ENCODE measurements around the gene BBLN.

The BBLN gene

DNA sequence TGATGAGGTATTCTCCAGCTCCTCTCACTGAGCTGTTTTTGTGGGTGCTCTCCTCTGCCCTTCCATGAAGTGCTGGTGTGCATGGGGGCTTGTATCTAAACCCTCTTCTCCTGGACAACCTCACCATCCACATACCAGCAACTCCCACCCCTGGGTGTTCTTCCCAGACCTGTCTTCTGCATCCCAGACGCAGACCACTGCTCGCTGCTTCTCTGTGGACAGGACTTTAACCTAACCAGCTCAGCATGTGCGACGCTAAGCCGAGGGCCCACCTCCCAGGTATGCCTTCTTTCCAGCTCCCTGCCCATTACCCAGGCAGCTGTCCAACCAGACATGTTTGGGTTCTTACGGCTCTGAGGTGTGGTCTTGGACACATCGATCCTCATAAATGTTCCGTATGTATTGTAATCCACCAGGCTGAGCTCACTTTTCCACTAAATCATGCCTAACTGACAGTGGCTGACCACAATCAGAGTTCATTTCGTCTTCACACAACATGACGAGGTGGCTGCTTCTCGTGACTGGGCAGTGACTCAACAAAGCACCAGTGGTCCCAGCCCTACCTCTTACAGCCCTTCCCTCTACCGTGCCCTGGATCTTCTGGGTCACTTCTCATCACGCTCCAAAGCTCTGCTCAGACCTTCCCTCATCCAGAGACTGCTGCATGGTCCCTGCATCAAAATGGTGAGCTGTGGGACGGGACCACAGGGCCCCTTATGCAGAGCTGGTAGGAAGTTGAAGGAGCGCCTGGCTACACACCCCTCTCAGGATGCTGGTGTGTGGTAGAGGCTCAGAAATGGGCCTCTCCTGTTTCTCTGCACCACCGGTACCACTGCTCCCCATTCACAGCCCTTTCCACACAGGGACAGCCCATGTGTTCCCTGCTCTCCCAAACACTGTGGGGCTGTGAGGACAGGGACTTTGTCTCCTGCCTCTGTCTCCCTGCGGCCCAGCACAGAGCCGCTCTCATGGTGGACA, 23.0 kb upstream of the BBLN start:
- TF ChIP-seq GATA3 (IDR thresholded peaks at IDR 0.05; ENCODE audit: low read depth, low read length), result no peak
- TF ChIP-seq GATA2 (IDR thresholded peaks at IDR 0.05; ENCODE audit: low read depth, low read length), result no peak

DNA sequence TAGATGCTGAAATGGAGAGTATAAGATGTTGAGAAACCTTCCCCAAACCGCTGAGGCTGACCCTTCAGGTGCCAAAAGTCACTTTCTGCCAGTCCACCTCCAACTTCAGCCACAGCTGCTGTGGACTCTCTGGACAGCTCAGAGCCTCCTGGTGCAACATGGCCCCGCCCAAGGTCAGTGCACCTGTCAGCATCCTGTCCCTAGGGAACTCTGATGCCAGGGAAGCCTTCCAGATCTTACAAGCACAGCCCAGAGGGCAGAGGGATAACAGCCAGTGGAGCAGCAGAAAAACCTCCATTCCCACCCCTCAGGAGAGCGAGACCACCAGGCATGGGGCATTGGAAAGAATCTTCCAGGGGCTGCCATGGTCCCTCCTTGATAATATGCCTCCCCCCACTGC, 22.1 kb upstream of the BBLN start:
- no peak for TF ChIP-seq GATA3 (IDR thresholded peaks at IDR 0.05; ENCODE audit: low read depth, low read length)
- no peak for TF ChIP-seq GATA2 (IDR thresholded peaks at IDR 0.05; ENCODE audit: low read depth, low read length)

DNA sequence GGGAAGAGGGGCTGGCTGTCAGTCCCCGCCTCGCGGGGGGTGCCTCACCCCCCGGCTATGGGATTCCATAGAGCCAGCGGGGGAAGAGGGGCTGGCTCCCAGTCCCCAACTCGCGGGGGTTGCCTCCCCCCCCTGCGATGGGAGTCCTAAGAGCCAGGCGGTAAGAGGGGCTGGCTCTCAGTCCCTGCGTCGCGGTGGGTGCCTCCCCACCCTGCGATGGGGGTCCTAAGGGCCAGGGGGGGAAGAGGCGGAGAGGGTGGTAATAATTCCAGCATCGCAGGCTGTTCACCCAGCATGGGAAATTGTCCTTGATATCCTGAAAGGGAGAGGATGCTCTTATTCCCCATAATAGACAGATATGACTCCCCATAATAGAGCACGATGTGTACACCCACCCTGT, 20.4 kb upstream of the BBLN start:
- TF ChIP-seq GATA3 (IDR thresholded peaks at IDR 0.05; ENCODE audit: low read depth, low read length) (no peak), GATA2 (IDR thresholded peaks at IDR 0.05; ENCODE audit: low read depth, low read length) (no peak)

DNA sequence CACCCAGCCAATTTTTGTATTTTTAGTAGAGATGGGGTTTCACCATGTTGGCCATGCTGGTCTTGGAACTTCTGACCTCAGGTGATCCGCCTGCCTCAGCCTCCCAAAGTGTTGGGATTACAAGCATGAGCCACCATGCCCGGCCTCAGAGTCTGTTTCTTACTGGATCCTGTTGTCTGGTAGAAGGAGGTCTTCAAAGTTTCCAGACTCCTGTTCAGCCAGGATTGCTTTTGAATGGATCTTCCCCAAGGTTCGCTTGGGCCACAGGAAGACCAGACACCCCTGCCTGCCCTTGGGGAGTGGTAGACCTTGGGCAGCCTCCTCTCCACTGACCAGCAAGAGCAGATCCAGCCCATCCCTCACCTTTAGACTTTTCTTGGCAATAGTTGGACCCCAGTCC, 18.5 kb upstream of the BBLN start:
- TF ChIP-seq GATA2 (IDR thresholded peaks at IDR 0.05; ENCODE audit: low read depth, low read length) (no peak), GATA3 (IDR thresholded peaks at IDR 0.05; ENCODE audit: low read depth, low read length) (no peak)

DNA sequence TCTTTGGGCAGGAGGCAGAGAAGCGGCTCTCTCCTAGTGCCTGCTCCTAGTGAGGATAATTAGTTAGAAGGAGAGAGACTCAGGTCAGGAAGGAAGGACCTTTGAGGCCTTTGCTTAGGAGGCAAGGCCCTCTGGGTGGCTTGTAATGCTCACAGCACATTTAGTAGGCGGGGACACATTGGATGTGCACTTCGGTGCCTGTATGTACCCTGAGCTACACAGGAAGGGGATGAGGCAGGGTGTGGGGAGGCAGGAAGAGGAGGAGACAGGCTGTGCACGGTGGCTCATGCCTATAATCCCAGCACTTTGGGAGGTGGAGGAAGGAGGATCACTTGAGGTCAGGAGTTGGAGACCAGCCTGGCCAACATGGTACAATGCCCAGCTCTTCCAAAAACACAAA, 18.0 kb upstream of the BBLN start:
- TF ChIP-seq GATA2 (IDR thresholded peaks at IDR 0.05; ENCODE audit: low read depth, low read length), result no peak
- no peak for TF ChIP-seq GATA3 (IDR thresholded peaks at IDR 0.05; ENCODE audit: low read depth, low read length)

DNA sequence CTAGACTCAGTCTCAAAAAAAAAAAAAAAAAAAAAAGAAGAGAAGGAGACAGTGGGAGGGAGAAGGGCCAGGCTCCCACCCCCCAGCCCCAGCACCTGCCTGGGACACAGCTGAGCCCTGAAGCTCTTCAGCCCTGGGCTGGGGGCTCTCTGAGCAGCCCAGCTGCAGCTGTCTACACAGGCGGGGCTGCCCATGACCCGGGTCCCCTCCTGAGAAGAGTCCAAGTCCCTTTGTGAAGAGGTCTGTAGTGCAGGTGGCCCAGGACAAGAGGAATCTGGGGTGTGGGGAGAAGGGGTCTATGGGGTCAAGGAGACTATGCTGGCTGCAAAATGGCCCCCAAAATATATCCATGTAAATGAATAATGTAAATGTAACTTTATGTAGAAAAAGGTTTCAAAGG, 17.5 kb upstream of the BBLN start:
- TF ChIP-seq GATA2 (IDR thresholded peaks at IDR 0.05; ENCODE audit: low read depth, low read length) (no peak), GATA3 (IDR thresholded peaks at IDR 0.05; ENCODE audit: low read depth, low read length) (no peak)

DNA sequence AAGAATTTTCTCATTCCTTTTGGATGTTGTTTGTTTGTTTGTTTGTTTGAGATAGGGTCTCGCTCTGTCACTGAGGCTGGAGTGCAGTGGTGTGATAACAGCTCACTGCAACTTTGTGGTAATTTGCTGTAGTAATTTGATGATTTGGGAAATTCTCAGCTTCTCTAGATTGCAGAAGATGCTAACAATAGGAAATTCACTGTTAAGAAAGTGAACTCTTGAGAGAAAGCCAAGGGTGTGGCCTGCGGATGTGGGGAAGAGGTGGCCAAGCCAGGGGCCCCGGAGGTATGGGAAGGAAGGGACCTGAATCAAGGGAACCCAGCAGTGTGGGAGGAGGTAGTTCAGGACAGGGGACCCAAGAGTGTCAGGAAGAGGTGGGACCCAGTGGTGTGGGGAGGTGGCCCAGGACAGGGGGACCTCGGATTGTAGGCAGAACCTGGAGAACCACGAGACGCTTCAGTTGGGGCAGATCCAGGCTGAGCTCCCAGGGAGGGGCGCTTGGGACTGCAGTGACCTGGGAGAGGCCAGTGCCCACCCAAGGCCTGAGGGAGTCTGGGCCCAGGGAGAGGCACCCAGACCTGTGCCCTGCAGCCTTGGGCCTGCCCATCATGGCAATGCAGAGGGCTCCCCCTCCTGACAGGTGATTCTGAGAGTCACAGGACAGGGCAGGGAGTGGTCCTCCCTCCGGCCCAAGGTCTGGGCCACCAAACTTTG, 16.4 kb upstream of the BBLN start:
- no peak for TF ChIP-seq GATA2 (IDR thresholded peaks at IDR 0.05; ENCODE audit: low read depth, low read length)
- TF ChIP-seq GATA3 (IDR thresholded peaks at IDR 0.05; ENCODE audit: low read depth, low read length), result no peak

DNA sequence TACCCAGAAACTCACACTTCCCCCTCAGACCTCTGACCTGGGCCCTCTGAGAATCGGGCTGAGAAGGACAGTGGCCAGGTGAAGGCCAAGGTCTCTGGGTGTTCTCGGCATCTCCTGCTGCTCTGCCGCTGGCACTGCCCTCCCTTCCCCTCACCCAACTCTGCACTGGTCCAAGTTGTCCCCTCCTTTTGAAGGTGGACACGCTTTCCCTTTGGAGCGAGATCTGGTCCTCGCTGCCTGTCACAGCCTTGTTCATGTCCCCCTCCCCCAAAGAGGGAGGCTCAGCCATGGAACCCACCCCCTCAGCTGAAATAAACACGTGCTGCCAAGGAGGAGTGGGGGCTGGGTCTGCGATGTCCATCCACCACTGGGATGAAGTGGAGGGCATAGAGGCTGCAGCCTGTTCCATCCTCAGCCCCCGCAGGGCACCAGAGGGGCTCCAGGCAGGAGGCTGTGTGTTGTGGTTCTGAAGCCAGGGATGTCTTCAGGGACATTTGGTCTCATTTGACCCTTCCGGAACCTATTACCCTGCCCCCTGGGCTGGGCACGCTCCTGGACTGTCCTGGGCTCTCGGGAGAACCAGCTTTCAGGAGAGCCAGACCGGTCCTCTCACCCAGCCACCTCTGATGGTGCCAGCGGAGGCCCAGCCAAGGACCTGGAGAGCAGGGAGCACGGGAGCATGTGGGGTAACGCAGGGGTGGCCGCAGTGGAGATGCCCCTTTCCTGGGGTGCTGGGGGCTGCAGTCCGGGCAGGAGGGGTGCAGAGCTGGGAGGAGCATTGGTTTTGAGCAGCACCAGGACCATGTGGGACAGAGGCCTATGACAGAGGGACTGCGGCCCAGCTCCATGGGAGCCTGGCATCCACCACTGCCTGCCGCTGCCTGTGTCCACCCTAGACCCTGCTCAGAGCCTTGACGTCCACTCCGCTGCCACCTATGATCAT, 15.6 kb upstream of the BBLN start:
- TF ChIP-seq GATA2 (IDR thresholded peaks at IDR 0.05; ENCODE audit: low read depth, low read length) (no peak), GATA3 (IDR thresholded peaks at IDR 0.05; ENCODE audit: low read depth, low read length) (no peak)

DNA sequence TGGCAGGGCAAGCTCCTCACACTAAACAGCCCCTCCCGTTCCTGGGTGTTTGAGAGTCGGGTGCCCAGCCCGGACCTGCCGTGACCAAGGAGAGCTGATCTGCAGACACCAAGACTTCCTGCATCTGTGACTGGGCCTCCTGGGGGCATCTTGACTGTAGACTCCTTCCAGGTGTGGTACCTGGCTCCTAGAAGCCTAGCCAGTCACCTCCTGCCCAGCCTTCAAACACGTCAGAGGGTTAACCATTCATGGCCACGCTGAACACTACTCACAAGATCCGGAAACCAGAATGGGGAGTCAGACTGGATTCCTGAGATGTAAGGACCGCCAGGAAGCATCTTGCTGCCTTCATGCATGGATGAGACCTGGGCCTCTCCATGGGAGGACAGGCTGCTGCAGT, 14.5 kb upstream of the BBLN start:
- TF ChIP-seq GATA3 (IDR thresholded peaks at IDR 0.05; ENCODE audit: low read depth, low read length) (no peak), GATA2 (IDR thresholded peaks at IDR 0.05; ENCODE audit: low read depth, low read length) (no peak)

DNA sequence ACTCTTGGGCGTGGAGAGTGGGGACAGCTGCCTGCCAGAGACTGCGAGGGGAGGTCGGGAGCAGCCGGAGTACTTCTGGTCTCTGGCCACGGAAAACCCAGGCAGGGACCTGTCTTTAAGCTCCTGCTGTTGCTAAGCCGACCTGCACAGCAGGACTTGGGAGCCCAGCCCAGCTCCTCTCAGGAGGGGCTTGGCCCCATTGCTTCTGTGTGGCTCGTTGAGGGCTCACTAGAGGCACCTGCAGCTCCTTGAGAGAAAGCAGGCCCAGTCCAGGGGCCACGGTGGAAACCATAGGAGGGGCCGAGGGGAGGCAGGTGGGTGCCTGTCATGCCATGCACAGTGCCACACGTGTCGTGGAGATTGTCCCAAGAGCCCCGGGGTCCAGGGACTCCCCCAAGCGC, 14.1 kb upstream of the BBLN start:
- no peak for TF ChIP-seq GATA3 (IDR thresholded peaks at IDR 0.05; ENCODE audit: low read depth, low read length)
- TF ChIP-seq GATA2 (IDR thresholded peaks at IDR 0.05; ENCODE audit: low read depth, low read length), result no peak

DNA sequence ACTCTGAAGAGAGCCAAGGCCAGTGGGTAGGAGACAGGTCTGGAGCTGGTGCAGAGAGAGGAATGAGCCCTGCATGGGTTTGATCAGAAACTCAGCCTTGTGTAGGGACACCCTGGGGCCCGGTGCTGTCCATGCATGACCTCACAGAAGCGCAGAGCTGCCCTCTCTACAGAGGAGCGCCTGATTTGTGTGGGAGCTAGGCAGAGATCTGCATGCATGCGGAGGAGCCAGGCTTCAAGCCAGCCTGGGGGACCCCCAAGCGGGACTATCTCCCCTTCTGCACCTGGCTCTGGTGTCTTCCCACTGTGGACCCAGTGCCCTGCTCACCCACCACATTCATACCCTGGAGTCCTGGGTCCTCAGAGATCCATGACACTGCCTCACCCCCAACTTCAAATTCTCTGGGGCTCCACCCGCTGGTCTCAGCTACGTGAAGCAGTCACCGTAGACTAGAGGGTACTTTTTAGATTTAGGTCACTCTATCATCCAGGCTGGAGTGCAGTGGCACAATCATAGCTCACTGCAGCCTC, 13.4 kb upstream of the BBLN start:
- TF ChIP-seq GATA3 (IDR thresholded peaks at IDR 0.05; ENCODE audit: low read depth, low read length) (no peak), GATA2 (IDR thresholded peaks at IDR 0.05; ENCODE audit: low read depth, low read length) (no peak)

DNA sequence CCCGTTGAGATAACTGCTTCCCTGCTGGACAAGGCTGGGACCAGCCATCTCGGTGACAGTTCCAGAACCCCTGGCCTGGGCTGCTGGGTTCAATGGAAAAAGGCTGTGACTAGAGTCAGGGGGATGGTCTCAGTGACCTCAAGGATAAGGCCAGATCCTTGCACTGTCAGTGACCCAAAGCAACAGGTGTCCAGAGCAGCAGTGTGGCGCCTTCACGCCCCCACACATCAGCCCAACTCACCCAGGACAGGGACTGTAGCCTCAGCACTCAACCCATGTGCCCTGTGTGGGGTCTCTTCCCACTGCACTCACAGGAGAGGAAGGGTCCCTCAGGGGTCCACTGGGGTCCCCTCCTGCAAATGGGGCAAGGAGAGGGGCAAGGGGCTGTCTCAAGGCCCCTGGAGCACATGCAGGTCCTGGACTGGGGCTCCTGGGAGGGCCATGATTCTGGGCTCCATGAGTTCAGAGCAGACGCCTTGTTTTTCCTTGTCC, 11.5 kb upstream of the BBLN start:
- TF ChIP-seq GATA3 (IDR thresholded peaks at IDR 0.05; ENCODE audit: low read depth, low read length) (no peak), GATA2 (IDR thresholded peaks at IDR 0.05; ENCODE audit: low read depth, low read length) (no peak)

DNA sequence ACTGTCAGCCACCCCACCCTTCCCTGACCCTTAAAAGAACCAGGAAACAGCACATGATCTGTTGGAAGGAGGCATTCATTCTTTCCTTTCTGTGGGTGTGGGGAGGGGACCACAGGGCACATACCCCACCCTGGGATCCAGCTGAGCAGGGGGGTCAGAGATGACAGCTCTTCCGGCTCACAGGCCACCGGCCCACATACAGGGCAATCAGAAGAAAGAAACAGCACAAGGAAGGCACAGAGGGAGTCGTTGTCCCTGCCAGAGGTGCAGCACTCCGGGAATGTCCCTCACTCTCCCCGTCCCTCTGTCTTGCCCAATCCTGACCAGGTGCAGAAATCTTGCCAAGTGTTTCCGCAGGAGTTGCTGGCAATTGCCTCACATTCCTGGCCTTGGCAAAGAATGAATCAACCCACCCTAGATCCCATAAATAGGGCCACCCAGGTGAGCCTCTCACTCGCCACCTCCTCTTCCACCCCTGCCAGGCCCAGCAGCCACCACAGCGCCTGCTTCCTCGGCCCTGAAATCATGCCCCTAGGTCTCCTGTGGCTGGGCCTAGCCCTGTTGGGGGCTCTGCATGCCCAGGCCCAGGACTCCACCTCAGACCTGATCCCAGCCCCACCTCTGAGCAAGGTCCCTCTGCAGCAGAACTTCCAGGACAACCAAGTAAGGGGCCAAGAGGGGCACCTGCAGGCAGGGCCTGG, 10.9 kb upstream of the BBLN start, which contains the start of gene LCN2:
Gene LCN2, plus strand, starts transcription at position 453 of the 701 bp plus-strand sequence. Its CDS starts 73 bp downstream, at position 526.
- TF ChIP-seq GATA2 (IDR thresholded peaks at IDR 0.05; ENCODE audit: low read depth, low read length), result no peak
- TF ChIP-seq GATA3 (IDR thresholded peaks at IDR 0.05; ENCODE audit: low read depth, low read length), result no peak

All from SH-SY5Y (cell line).